Measurements from ENCODE around the gene TRPM5. TPM values are rescaled to one million over a fixed set of nuclear protein-coding genes. Genes with fewer than 3 reads are reported as not detected.

TRPM5 gene
- total RNA-seq, 4 donors from 2014 or later, result 0.29 TPM; not detected in 3

DNA sequence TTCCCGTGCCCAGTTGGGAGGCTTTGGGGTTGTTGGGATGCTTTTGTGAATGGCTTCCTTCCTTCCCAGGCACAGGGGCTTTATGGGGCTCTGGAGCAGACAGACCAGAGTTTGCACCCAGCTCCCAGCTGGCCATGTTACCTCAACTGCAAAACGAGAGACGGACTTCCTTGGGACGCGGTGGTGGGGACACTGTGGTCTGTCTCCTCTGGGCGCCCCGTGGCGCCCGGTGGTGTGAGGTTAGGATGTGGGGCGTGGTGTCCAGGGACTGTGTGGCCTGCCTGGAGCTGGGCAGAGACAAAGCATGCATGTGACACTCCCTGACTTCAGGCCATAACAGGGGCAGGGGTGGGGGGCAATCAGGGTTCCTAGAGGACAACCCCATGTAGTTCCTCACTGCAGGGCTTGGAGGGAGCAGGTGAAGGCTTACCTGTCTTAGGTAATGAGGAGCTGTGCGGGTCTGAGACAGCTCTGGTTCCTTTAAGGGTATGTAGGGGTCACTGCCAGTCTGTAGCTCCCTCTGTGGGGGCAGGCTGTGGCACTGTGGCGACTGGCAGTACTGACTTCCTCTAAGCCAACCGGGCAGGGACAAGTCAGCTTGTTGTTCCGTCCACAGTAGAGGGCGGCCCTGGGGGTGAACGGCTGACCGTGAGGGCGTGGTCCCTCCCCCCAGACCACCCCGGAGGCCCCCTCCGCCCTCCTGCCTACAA is 14.9 kb upstream of the TRPM5 start:
- DNase-seq (ENCODE audit: low spot score in 2 of 2), result peak; percentile 60 to 75
- H3K27ac ChIP-seq, result no peak overlapping the region

DNA sequence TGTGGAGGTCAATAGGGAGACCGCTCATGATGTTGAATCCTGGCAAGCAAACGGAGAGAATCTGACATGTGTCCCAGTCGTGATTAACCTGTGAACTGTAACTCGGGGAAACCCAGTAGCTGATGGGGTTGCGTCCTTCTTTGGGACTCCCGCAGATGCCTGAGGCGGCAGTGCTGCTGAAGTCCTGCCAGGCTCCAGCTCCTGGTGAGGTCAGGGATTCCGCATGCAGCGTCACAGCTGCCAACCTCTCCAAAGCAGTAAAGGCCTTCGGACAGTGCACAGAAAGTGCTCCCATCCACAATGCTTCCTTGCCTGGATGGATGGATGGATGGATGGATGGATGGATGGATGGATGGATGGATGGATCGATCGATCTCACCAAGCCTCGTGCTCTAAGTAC is 14.0 kb upstream of the TRPM5 start:
- DNase-seq (ENCODE audit: low spot score in 2 of 2), result peak in 1 of 2 donors; percentile 19
- H3K9me3 ChIP-seq, result no peaks in the 10 kb centered on the region
- WGBS, result 77% methylated on average over 12 of the region's 13 CpGs
- peaks cover 4% of the 10 kb centered on the region for H3K27me3 ChIP-seq
- TF ChIP-seq, protein P1, sequence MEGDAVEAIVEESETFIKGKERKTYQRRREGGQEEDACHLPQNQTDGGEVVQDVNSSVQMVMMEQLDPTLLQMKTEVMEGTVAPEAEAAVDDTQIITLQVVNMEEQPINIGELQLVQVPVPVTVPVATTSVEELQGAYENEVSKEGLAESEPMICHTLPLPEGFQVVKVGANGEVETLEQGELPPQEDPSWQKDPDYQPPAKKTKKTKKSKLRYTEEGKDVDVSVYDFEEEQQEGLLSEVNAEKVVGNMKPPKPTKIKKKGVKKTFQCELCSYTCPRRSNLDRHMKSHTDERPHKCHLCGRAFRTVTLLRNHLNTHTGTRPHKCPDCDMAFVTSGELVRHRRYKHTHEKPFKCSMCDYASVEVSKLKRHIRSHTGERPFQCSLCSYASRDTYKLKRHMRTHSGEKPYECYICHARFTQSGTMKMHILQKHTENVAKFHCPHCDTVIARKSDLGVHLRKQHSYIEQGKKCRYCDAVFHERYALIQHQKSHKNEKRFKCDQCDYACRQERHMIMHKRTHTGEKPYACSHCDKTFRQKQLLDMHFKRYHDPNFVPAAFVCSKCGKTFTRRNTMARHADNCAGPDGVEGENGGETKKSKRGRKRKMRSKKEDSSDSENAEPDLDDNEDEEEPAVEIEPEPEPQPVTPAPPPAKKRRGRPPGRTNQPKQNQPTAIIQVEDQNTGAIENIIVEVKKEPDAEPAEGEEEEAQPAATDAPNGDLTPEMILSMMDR (IDR thresholded peaks at IDR 0.05), result no peak
- TF ChIP-seq EP300 (IDR thresholded peaks at IDR 0.05) (no peak), POLR2A (IDR thresholded peaks at IDR 0.05) (no peak), POLR2AphosphoS5 (IDR thresholded peaks at IDR 0.05) (no peak)
- no peak overlapping the region for H3K4me3 ChIP-seq
- H3K27ac ChIP-seq, result no peak overlapping the region
- H3K36me3 ChIP-seq, result no peaks in the 10 kb centered on the region
- no peaks in the 10 kb centered on the region for H3K4me1 ChIP-seq

More for the DNA sequence above, 14.9 kb upstream of the TRPM5 start:
- no peaks in the 10 kb centered on the region for H3K9me3 ChIP-seq
- H3K4me1 ChIP-seq, result no peaks in the 10 kb centered on the region
- WGBS, result 92% methylated on average over 2 of the region's 20 CpGs
- no peak for TF ChIP-seq POLR2A (IDR thresholded peaks at IDR 0.05)
- TF ChIP-seq POLR2AphosphoS5 (IDR thresholded peaks at IDR 0.05), result no peak
- TF ChIP-seq, protein P1 (IDR thresholded peaks at IDR 0.05), result no peak
- no peaks in the 10 kb centered on the region for H3K36me3 ChIP-seq
- H3K4me3 ChIP-seq, result no peak overlapping the region
- no peaks in the 10 kb centered on the region for H3K27me3 ChIP-seq

DNA sequence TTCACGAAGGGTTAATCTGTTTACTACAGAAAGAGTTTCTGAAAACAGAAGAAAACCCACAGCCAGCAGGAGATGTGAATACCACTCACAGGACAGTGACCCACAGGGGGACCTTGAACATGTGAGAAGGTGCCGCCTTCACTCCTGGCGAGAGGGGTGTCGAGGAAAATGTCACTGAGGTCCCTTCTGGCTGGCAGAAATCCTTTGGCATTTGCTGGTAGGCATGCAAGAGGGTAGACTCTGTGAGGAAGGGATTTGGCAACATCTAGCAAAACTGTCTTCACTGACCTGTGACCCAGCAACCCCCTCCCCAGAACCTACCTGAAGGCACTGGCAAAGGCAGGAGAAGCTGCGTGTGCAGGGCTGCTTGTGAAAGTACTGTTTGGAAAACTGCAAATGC is 9.1 kb upstream of the TRPM5 start:
- peak; percentile 20 to 49 for DNase-seq (ENCODE audit: low spot score in 2 of 2)
- Histone ChIP-seq H3K36me3 (no peaks in the 10 kb centered on the region), H3K4me1 (no peaks in the 10 kb centered on the region), H3K27ac (no peak overlapping the region), H3K27me3 (peaks cover 49% of the 10 kb centered on the region), H3K4me3 (no peak overlapping the region), H3K9me3 (no peaks in the 10 kb centered on the region)
- no peak for TF ChIP-seq POLR2AphosphoS5 (IDR thresholded peaks at IDR 0.05)
- TF ChIP-seq, protein P1 (IDR thresholded peaks at IDR 0.05), result no peak
- no peak for TF ChIP-seq POLR2A (IDR thresholded peaks at IDR 0.05)
- no peak for TF ChIP-seq EP300 (IDR thresholded peaks at IDR 0.05)
- WGBS, result 93% methylated on average over 5 of the region's 5 CpGs

DNA sequence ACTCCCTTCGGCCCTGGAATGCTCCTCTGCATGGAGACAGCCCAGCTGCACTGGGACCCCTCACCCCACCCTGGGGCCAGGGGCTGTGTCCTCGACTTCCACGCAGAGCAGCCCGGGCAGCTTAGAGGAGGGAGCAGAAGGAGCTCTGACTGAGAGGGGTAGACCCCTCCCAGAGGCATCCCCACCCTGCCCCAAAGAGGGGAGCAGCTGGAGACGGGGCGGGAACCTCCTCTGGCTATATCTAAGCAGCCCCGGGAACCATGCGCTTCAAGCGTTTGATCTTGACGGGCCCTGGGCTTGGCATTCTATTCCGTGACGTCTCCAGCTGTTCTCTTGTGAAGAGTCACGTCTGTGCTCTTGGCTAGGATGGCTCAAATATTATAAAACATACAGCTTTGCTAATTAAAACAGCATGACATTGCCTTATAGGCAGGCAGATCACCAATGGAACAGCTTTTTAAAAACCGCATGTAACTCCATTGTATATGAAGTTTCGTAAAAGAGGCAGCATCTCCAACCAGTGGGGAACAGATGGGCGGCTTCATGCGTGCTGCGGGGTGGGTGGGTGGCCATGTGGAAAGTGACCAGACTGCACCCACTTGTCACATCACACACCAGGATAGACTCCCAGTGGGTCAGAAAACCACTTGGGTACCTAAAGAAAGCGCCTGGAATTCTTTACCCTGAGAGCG is 8.2 kb upstream of the TRPM5 start:
- no peaks in the 10 kb centered on the region for H3K36me3 ChIP-seq
- DNase-seq (ENCODE audit: low spot score in 2 of 2), result peak in 1 of 2 donors; percentile 50
- no peak overlapping the region for H3K4me3 ChIP-seq
- peaks cover 57% of the 10 kb centered on the region for H3K27me3 ChIP-seq
- no peaks in the 10 kb centered on the region for H3K4me1 ChIP-seq
- H3K9me3 ChIP-seq, result no peaks in the 10 kb centered on the region
- WGBS, result 37% methylated on average over 16 of the region's 20 CpGs
- H3K27ac ChIP-seq, result no peak overlapping the region
- TF ChIP-seq POLR2AphosphoS5 (IDR thresholded peaks at IDR 0.05), result no peak
- TF ChIP-seq EP300 (IDR thresholded peaks at IDR 0.05), result no peak
- TF ChIP-seq, protein P1 (IDR thresholded peaks at IDR 0.05), result no peak
- no peak for TF ChIP-seq POLR2A (IDR thresholded peaks at IDR 0.05)

DNA sequence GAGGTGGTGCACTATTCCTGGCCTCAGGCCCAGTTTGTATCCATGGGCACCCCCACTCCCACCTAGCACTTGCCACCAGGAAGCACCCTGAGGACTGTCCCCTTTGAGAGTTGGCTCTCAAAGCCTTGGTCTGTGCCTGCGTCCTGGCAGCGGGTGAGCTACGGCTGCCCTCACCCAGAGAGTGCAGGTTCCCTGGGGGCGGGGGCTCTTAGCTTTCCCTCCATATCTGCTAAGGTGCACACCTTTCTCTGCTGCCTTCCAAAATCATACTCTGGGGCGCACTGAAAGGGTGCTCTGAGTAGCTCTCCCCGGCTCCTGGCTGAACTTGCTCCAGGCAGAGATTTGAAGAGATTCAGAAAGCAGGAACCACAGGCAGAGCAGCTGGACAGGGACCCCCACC is 7.6 kb upstream of the TRPM5 start:
- peaks cover 63% of the 10 kb centered on the region for H3K27me3 ChIP-seq

More for the DNA sequence above, 7.6 kb upstream of the TRPM5 start:
- Histone ChIP-seq H3K4me1 (no peaks in the 10 kb centered on the region), H3K27ac (no peak overlapping the region), H3K36me3 (no peaks in the 10 kb centered on the region), H3K4me3 (no peak overlapping the region), H3K9me3 (no peaks in the 10 kb centered on the region)
- peak in 1 of 2 donors; percentile 42 for DNase-seq (ENCODE audit: low spot score in 2 of 2)
- TF ChIP-seq POLR2A (IDR thresholded peaks at IDR 0.05) (no peak), EP300 (IDR thresholded peaks at IDR 0.05) (no peak), POLR2AphosphoS5 (IDR thresholded peaks at IDR 0.05) (no peak)
- TF ChIP-seq, protein P1 (IDR thresholded peaks at IDR 0.05), result no peak
- WGBS, result no CpG with 5 or more reads among the region's 6 CpGs
